Stimulated activated CD4-positive, alpha-beta T cell treated with anti-CD3 and anti-CD28 coated beads, Interleukin-15, amount 100 ng/mL, for 48 hours (primary cell): ENCODE data around the gene DSCAML1.
"Not testable (repeated sequence)": the region's sequence is repeated elsewhere in the genome, so short reads cannot be mapped to it uniquely, and the experiment has no call there.

Source experiments
- DNase-seq, 2 donors: peaks; one replicate each; pipeline ENCODE4 v3.0.0-alpha.2; 2020; ENCODE audit warnings: low read depth in 2 of 2

Gene DSCAML1

DNA sequence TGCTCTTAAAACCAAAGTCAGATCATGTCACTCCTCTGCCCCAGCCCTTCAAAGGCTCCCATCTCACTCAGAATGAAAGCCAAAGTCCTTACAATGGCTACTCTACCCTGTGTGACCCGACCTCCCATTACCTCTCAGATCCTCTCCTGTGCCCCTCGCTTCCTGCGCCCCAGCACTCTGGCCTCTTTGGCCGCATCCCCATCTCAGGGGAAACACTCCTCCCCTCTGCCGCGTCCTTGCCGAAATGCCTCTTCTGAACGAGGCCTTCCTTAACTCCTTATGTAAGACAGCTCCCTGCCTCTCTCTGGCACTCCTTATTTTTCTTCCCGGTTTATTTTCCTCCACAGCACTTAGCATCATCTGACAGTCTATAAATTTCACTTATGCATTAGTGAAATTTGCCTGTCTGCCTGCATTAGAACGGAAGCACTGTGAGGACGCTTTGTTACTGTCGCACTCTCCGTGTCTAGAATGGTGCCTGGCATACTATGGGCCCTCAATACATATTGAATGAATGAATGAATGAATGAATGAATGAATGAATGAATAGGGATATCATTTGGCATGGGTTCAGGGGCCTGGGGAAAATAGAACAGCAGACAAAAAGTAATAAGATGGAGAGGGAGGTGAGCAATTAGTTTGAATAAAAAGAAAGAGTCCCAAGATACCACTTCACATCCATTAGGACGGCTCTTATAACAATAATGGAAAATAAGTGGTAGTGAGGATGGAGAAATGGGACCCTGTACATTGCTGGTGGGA is 331.6 kb downstream of the DSCAML1 start:
- no peak for DNase-seq

DNA sequence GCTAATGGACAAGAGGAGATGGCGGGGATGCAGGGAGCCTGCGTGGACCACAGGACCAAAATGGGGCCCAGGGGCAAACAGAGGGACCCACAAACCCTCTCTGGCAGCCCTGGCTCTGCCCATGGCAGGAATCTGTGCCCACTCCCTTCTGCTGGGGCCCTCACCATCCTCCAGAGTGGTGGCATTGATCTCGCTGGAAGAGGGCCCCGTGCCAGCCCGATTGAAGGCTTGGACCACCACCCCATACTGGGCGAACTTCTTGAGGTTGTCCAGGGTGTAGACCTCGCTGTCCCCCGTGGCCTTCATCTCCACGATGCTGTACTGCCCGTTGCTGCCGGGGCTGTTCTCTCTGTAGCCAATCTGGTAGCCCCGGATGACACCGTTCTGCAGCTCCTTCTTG is 332.2 kb downstream of the DSCAML1 start:
- DNase-seq = no peak

GRCh38 chr11:117462864-117463247 is 334.2 kb downstream of the DSCAML1 start:
- no peak for DNase-seq

DNA sequence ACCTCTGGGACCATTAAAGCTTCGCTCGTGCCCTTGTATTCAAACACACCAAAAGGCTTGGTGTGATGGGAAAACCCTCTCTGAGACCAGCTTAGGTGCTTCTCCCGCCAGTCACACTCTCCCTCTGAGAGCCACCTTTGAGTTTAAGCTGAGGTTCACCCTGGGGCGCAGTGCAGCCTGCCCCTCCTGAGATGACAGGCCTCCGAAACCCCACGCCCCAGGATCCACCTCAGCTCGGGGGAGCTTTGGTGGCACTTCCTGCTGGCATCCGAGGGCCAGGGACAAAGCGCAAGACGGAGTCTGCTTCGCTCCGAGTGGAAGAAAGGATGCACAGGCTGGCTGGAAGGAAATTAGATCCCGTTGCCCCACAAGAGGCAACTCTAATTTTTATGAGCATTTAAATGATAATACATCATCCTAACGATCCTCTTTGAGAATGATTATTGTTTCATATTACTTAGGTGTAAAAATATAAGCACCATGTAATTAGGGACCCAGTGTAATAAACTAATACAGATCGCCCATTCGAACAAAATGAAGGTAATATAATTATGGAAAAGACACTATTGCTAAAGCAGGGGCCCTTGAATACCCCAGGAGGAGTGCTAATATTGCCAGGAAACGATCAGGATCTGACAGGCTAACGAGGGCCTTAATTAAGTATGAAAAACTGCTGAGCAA is 334.7 kb downstream of the DSCAML1 start:
- no peak for DNase-seq

- no peak for DNase-seq
Measured at GRCh38 chr11:117461396-117462182, 335.4 kb downstream of the DSCAML1 start.

GRCh38 chr11:117459979-117460300 is 337.1 kb downstream of the DSCAML1 start:
- DNase-seq = no peak

GRCh38 chr11:117459123-117459978 is 337.7 kb downstream of the DSCAML1 start:
- no peak for DNase-seq

GRCh38 chr11:117458275-117459122 is 338.5 kb downstream of the DSCAML1 start:
- DNase-seq = peak in 1 of 2 donors; percentile 35

DNA sequence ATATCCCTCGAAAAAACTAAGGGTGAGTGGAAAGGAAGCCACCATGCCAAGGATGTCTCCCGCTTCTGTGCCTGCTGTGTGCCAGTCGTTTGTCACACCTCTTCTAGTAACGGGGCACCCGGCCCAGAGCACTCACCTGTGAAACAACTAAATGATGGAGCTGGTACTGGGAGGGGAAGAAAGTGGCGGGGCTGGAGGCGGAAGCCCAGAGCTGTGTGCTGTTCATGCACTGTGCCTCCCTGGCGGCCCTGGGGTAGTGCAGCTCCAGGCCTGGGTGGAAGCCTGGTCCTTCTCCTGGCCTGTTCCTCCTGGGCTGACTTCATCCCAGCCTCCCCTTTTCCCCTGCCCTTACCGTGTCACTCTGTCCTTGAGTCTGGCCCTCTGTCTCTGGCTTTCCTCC is 339.2 kb downstream of the DSCAML1 start:
- no peak for DNase-seq

GRCh38 chr11:117457031-117457785 is 339.8 kb downstream of the DSCAML1 start:
- DNase-seq = no peak

DNA sequence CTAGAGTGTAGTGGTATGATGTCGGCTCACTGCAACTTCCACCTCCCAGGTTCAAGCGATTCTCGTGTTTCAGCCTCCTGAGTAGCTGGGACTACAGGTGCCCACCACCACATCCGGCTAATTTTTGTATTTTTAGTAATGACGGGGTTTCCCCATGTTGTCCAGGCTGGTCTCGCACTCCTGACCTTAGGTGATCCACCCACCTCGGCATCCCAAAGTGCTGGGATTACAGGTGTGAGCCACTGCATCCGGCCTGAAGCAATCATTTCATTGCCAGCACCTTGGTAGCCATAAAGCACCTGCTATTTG is 340.3 kb downstream of the DSCAML1 start:
- DNase-seq = not testable (repeated sequence)

DNA sequence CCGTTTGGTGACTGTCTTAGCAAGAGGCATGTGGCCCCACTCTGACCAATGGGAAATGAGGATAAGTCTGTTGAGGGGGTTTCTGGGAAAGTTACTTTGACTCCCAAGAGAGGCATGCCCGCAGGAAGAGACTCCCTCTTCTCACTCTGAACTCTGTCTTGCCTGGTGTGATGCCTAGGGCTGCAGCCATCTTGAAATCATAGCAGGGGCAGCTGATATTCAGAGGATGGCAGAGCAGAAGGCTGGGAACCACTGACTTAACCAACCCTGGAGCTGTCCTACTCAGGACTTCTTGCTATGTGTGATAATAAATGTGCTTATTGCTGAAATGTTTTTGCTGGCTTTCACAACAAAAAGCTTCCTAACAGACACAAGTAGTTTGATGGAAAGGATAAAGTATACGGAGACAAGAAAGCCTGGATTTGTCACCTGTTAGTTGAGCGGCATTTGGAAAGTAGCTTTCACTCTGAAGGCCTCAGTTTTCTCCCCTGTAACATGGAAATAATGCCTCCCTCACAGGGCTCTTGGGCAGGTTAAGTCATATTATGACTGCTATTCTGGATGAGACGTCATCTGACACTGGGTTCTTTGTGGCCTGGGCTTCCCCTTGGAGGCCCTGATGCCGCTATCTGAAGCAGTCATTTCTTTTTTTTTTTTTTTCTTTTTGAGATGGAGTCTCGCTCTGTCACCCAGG is 340.8 kb downstream of the DSCAML1 start:
- peak; percentile 24 to 36 for DNase-seq

GRCh38 chr11:117454564-117454917 is 342.5 kb downstream of the DSCAML1 start:
- no peak for DNase-seq

GRCh38 chr11:117453886-117454563 is 343.0 kb downstream of the DSCAML1 start:
- no peak for DNase-seq

- DNase-seq = no peak
Measured at GRCh38 chr11:117449111-117449693, 347.8 kb downstream of the DSCAML1 start.

DNA sequence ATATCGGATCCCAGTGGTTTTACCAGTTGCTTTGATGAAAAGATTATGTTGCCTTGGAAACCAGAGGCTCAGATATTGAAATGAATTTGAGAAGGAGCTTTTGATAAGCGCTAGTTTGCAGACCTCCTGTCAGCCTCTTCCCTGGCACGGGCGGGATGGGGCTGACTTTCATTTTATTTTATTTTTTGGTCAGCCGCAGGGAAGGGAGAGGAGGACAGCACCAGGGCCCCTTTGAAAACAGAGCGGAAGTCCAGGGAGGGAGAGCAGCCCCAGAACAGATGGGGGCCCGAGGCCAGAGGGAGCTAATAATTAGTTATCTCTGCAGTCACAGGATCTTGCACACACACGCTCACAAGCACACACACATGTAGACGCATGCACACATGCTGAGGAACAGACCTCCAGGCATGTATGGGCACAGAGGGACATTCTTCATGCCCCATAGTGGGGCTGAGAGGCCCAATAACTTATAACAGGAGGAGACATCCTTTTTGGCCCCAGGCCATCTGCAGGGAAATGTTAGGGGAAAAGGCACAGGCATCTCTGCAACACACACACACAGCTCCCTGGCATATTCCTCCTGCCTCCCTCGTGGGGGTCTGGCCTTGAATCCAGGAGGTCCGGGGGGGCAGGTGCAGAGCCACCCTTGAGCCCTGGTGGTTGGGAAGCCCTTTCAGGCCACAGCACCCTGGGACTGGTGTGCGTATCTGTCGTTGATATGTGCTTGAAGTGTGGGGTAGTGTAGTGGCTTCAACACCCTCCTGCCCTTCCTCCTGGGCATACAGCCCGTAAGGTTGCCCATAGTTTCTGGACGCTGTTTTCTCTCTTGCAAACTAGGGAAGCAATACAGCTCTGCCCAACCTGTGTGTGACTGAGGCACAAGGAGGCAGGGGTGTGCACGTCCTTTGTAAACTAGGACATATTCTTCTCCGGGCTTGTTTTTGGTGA is 352.0 kb downstream of the DSCAML1 start:
- no peak for DNase-seq

DNA sequence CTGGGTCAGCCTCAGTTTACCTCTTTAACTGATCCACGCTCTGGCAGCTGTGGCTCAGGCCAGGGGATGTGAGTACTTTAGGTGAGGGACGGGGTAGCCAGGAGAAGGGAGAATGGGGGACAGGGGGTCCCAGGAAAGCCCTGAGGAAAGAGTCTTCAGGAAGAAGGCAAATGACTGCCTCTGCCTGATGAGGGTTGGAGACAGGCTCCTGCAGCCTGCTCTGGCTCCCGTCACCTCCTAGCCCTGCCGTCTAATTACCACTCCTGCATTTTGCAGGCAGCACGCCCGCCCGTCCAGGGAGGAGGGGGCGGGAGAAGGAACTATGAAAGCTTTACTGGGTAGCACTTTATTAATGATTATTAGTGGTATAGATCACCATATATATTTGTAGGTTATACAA is 352.8 kb downstream of the DSCAML1 start:
- DNase-seq = no peak
